Measurements from ENCODE around the gene TSEN54.

Gene TSEN54

GRCh38 chr17:75524970-75525805 is 8.9 kb downstream of the TSEN54 start, which contains the start of gene LLGL2:
LLGL2 (plus strand) TSS chr17:75525697; CDS start chr17:75543427, 17,730 bp downstream.
- no peak for DNase-seq (ENCODE audit: extremely low read depth, low read depth)
- TF ChIP-seq CTCF (IDR thresholded peaks at IDR 0.05; ENCODE audit: low read depth, low read length, missing control alignments) = peak; percentile 23
- H3K4me3 ChIP-seq (replicated peaks; ENCODE audit: low read depth, low read length) = peak within 1 kb of the TSS; percentile 44

- no peak for TF ChIP-seq CTCF (IDR thresholded peaks at IDR 0.05; ENCODE audit: low read depth, low read length, missing control alignments)
- H3K4me3 ChIP-seq (replicated peaks; ENCODE audit: low read depth, low read length) = peak overlapping the region; percentile 28; the same call in 1 of the 2 replicates
- DNase-seq (ENCODE audit: extremely low read depth, low read depth) = no peak
Measured at GRCh38 chr17:75525806-75526554, 9.7 kb downstream of the TSEN54 start.

GRCh38 chr17:75526555-75527270 is 10.4 kb downstream of the TSEN54 start:
- TF ChIP-seq CTCF (IDR thresholded peaks at IDR 0.05; ENCODE audit: low read depth, low read length, missing control alignments) = no peak
- DNase-seq (ENCODE audit: extremely low read depth, low read depth) = no peak
- H3K4me3 ChIP-seq (replicated peaks; ENCODE audit: low read depth, low read length) = no peak overlapping the region

- TF ChIP-seq CTCF (IDR thresholded peaks at IDR 0.05; ENCODE audit: low read depth, low read length, missing control alignments) = no peak
- DNase-seq (ENCODE audit: extremely low read depth, low read depth) = no peak
- no peak overlapping the region for H3K4me3 ChIP-seq (replicated peaks; ENCODE audit: low read depth, low read length)
Measured at GRCh38 chr17:75530837-75531720, 14.8 kb downstream of the TSEN54 start.

GRCh38 chr17:75531721-75532072 is 15.4 kb downstream of the TSEN54 start:
- TF ChIP-seq CTCF (IDR thresholded peaks at IDR 0.05; ENCODE audit: low read depth, low read length, missing control alignments) = no peak
- no peak overlapping the region for H3K4me3 ChIP-seq (replicated peaks; ENCODE audit: low read depth, low read length)
- no peak for DNase-seq (ENCODE audit: extremely low read depth, low read depth)

- no peak overlapping the region for H3K4me3 ChIP-seq (replicated peaks; ENCODE audit: low read depth, low read length)
- no peak for DNase-seq (ENCODE audit: extremely low read depth, low read depth)
- no peak for TF ChIP-seq CTCF (IDR thresholded peaks at IDR 0.05; ENCODE audit: low read depth, low read length, missing control alignments)
Measured at GRCh38 chr17:75535119-75535537, 18.8 kb downstream of the TSEN54 start.

Measured in HFF-Myc (cell line).